KBM-7 (cell line): Measurements from ENCODE around the gene HES4.

Source experiments
- DNase-seq: peaks from one replicate; pipeline ENCODE4 v3.0.0-alpha.2; 2015
- in situ Hi-C: fragments of 300-500 bp; cut with MboI; formaldehyde crosslinking; loops from 2 replicates; pipeline ENCODE4 v1.14.3; 2020; ENCODE audit warnings: low sequenced_read_pairs, low pct_unique_long_range_greater_than_20kb, mixed read lengths

Gene HES4

DNA sequence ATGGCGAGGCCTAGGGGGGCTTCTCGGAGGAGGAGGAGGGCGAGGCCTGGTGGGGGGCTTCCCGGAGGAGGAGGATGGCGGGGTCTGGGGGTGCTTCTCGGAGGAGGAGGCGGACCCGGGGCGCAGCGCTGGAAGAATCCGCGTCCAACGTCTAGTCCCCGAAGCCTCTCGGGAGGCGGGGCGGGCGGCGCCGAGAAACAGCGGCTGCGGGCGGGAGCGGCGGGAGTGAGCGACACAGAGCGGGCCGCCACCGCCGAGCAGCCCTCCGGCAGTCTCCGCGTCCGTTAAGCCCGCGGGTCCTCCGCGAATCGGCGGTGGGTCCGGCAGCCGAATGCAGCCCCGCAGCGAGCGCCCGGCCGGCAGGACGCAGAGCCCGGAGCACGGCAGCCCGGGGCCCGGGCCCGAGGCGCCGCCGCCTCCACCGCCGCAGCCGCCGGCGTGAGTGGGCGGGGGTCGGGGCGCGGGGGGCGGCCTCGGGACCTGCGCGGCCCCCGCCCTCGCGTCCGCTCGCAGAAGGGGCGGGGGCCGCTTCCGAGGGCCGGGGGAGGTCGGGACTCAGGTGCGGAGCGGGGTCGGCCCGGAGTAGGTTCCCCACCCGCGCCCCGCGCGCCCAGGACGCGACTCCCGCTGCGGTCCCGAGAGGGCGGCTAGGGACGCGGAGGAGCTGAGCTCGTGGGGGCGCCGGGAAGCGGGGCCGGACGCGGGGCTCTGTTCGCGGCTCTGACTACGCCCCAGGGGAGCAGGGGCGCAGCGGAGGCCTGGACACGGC lies 39.4 kb downstream of the HES4 start, which contains the start of gene KLHL17:
TSS of gene KLHL17 (plus strand) at position 222 of the 769 bp plus-strand sequence. CDS start at position 332, 110 bp downstream.
- in situ Hi-C loops: no loop called here

DNA sequence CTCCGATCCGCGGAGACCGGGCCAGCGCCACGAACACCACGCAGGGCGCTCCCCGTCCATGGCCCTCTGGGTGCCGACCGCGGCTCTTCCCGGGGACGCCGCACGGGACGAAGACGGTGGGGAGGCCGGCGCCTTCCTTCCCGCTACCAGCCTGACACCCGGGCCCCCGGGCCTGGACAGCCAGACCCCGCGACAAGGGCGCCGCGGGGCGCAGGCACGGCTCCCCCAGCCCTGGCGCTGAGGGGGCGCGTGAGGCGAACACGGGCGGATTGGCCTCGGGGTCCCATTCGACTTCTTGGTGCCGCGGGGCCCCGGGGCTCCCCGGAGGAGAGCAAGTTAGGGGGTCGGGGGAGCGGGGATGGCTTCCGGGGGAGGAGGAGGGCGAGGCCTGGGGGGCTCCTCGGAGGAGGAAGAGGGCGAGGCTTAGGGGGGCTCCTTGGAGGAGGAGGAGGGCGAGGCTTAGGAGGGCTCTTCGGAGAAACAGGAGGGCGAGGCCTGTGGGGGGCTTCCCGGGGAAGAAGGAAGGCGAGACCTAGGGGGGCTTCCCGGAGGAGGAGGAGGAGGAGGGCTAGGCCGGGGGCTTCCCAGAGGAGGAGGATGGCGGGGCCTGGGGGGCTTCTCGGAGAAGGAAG lies 40.0 kb downstream of the HES4 start:
- in situ Hi-C loops: no loop called here
- no peak for DNase-seq

More for the DNA sequence above, 39.4 kb downstream of the HES4 start, which contains the start of gene KLHL17:
- DNase-seq: peak; percentile 55

DNA sequence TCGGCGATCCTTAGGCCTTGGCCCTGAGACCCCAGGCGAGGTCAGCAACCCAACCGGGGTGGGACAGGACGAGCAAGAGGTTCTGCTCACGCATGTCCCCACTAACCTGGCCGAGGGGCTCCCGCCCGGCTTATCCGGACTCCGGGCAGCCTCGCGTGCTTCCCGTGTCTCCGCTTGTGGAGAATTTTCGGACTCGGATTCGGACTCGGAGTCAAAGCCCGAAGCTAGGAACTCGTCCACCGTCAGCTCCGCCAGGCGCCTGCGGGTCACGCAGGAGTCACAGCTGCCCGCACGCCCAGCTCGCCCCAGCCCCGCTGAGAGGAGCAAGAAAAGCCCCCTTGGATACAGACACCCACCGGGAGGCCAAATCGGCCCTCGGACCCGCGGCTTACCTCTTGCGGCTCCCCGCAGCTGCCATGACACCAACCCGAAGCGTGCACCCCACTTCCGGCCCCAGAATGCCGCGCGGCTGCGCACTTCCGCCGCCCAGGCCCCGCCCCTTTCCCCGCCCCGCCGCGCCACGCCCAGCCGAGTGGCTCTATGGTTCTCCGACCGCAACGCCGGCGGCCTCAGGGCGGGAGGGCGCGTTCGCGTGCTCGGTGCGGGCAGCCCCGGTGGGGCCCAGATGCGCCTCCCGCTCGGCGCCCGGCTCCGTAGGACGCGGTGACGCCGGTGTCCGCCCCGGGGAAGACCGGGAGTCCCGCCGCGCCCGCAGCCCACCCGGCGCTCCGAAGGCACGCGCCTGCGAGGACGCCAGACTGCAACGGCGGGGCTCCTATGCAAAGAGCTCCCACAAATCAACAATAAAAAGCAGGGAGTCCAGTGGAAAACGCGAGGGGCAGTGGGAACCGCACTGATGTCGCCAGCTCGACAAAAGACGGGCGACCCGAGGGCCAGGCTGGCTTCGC lies 40.8 kb downstream of the HES4 start, which contains the start of gene NOC2L:
TSS of gene NOC2L (minus strand) at position 434 of the 908 bp plus-strand sequence. CDS start at position 418, 16 bp downstream.
- peak; percentile 84 for DNase-seq
- in situ Hi-C loops: no loop called here

DNA sequence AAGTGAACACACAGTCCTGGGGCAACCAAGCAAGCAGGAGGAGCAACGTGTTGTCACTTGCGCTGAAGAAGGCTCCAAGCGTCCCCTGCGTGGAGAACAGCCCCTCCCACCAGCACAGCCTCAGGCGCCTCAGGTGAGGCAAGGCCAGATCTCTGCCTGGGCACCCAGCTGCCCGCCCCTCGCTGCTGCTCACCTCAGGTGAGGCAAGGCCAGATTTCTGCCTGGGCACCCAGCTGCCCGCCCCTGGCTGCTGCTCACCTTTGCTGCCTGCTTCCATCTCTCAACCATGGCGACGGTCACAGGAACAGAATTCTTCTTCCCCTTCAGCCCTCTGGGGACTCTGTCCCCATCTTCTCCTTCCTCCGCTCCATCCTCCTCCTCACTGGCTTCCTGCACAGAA lies 43.3 kb downstream of the HES4 start:
- no peak for DNase-seq

DNA sequence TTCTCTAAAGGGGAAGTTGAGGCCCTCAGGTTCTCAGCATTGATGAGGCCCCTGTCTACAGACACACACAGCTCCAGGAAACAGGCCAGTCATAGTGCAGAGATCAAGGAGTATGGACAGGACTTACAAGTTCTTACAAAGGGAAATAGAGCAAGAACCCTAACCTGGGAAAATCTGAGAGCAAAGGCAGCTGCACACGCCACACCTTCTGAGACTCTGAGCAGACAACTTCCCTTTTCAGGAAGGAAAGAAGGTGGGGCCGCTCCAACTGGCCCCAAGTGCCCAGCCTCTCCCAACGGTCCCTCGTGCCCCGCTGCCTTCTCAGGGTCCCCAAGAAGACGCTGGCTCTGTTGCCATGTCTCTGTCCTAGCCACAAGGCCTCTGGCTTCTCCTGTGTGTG lies 44.4 kb downstream of the HES4 start:
- in situ Hi-C loops: no loop called here
- DNase-seq: peak; percentile 54

More for the DNA sequence above, 43.3 kb downstream of the HES4 start:
- in situ Hi-C loops: no loop called here

DNA sequence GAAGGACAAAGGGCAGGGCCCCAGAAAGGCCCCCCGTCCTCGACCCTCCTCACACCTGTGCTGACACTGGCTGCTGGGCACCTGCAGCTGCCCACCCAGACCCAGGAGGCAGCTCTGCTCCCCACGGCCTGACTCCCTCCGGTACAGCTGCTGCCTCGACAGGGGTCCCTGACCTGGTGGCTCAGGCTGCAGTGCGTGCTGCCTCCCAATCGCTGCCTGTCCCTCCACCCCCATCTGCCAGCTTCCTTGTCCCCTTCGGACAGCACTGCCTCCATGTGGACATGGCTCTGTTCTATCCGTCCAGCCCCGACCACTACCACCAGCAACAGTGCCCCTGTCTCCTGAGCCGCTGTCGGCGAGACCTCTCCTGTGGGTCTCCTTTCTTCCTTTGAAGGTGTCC lies 45.0 kb downstream of the HES4 start:
- in situ Hi-C loops: no loop called here
- DNase-seq: no peak

DNA sequence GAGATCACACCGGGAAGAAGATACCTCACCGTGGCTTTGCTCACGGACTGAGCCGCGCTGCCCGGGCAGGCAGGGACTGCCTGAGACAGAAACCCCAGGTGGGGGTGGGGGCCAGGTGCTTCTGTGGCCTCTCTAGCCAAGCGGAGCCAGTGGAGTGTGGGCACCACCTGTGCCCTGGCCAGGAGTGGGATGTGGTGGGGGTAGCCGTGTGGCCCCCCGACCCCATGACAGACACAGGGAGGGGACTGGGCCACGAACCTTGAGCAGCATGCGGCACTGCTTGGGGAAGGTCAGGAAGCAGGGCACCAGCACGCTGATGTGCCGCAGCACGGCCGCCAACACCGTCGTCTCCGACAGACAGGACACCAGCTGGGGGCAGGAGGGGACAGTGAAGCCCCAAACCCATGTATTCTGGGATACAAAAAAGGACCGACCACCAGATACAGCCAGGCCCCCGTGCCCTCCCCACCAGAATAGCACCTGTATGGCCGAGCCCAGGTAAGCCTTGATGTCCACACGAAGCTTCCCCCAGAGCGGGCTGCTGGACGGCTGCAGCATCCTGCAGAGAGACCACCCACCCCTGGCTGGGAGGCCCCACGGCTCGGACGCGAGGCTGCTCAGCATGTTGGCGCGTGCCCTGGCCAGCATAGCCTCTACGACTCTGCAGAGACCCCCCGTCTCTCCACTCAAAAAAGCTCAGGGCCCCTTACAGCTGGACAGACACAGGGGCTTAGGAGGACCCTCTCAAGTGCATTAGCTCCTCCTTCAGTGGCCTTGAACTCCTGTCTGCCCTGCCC lies 46.2 kb downstream of the HES4 start:
- in situ Hi-C loops: no loop called here
- DNase-seq: no peak

DNA sequence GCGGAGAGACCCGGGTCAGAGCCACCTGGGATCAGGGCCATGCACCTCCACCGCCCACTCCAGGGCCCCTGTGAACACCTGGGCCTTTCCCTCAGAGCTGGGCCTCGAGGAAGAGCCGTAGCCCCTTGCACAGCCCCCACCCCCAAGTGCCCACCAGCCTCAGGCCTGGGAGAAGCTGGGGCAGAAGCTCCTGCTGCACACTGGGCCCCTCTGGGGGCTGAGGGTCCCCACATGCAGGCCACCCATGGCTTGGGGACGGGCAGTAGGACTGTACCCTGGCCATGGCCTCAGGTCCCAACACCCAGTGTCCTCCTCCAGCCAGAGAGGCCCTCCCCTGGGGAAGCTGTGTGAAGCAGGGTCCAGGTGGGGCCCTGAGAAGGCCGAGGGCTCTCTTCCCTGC lies 47.3 kb downstream of the HES4 start:
- in situ Hi-C loops: no loop called here
- no peak for DNase-seq

DNA sequence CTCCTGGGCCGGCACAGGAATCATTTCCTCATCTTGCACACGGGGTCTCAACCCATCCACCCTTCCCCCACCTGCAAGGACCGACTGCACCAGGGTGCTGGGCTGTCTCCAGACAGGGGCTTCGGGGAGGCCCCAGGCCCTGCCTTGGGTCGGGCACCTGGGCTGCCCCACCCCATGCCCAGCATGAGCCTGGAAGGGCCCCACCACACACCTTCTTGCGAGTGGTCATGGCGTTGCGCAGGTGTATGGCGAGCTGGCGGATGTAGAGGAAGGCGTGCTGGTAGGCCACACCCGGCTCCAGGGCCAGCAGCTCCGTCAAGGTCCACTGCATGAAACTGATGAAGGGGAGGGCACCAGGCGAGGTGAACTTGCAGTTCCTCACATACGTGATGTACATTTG lies 47.7 kb downstream of the HES4 start:
- in situ Hi-C loops: no loop called here
- no peak for DNase-seq

DNA sequence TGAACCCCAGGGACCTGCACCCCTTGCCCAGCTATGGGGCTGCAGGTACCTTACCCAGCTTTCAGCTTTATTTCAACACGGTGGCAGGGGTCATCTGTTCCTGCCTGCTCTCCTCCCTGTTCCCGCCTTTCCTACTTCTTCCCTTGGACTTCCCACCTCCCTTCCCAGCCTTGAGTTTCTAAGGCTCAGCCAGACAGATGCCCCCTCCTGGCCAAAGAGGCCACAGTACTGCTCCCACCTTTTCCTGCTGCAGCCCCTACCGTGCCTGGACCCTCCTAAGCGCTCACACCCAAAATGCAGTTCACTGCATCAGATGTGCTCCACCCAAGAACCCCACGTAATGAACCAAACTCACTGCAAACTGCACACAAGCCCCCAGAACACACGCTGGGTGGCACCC lies 48.5 kb downstream of the HES4 start:
- no peak for DNase-seq
- in situ Hi-C loops: no loop called here

DNA sequence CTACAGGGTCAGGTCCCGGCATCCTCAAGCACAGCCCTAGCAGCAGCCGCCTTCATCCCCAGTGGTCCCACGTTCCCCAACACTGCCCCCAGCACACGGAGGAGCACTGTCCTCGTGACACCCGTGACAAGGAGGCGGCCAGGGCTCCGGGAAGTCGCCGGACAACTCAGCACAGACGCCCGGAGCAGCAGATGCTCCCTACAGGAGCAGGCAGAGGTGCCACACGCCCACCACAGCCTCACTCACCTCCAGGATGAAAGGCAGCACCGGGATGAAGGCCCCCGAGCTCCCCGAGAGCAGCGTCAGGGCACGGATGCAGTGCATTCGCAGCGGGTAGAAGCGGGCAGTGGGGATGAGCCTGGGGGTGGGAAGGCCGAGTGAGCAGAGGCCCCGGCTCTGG lies 49.0 kb downstream of the HES4 start:
- in situ Hi-C loops: no loop called here
- no peak for DNase-seq

DNA sequence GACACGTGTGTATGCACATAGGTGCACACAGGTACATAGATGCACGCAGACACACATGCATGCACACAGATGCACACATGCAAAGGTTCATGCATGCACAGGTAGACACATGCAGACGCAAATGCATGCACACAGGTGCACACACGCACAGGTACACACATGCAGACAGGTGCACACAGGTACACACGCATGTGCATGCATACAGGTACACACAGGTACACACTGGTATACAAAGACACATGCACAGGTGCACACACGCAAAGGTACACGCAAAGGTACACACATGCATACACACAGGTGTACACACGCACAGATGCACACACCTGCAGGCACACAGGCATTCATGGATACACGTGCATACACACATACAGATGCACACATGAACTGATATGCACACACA lies 49.6 kb downstream of the HES4 start:
- in situ Hi-C loops: no loop called here
- DNase-seq: no peak
